Inflammatory macrophage treated with lipopolysaccharide for 1 hour (primary cell): ENCODE results near the gene SLC25A33.
"Not testable (repeated sequence)": the region's sequence is repeated elsewhere in the genome, so short reads cannot be mapped to it uniquely, and the experiment has no call there.

Experiments used
- DNase-seq, 2 donors: peaks; one replicate each; pipeline ENCODE4 v3.0.0-alpha.2; 2020 to 2022

Gene SLC25A33

DNA sequence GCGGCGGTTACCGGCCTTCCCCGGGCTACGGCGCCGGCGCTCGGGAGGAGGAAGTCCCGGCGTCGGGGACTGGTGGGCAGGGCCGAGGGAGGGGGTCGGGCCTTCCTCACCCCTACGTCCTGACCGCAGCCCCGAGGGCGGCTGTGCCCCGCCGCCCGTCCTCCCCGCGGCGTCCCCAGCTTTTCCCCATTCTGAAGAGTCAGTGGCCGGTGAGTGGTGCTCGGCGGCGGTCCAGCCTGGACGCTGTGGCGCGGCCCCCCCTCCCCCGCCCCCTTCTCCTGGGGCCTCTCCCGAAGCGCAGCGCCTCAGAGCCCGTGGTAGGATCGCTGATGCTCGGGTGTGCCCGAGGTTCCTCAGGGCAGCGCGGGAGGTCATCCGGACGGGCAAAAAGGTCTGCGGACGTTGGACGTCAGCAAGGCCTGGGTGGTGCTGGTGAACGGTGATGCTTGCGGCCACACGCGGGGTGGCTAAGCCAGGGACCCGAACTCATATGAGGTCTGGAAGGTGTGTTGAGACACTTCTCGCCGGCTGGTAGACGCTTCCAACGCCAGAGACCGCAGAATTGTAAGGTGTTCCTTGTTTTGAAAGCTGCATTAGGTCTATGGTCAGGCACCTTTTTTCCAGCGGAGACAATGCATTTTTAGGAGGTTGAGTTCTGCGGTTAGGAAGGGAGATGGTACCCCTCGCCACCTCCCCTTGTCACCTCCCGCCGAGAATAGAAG is 725 bp downstream of the SLC25A33 start:
- DNase-seq: peak; percentile 54 to 63

DNA sequence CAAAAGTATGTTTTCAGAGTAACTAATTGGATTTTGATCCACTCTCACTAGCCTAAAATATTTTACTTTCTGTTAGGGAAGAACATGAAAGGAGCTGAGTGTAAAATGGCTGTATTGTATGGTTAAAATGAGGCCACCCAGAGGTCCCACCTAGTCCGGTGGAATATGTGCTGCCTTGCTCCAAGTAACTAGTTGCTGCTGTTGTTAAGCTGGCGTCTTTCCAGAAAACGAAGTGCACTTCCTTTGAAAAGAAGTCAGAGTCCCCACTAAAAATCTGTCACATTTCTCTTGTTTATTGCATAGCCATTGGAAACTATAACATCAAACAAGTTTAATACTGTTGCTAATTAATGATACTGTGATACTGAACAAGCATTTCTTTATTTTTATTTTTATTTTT is 3.2 kb downstream of the SLC25A33 start:
- no peak for DNase-seq

DNA sequence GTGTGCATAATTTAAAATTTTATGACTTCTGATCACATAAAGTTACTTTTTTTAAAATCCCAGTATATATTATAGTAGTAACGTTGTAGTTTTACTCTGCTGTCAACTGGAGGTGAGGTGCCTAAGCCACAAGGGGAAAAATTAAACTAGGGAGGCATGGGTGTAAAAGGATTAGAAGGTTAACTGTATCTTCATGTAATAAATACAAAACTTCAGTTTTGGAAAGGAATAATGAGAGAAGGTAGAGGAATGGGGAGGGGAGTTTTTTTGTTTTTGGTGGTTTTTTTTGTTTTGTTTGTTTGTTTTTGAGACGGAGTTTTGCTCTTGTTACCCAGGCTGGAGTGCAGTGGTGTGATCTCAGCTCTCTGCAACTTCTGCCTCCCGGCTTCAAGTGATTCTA is 5.7 kb downstream of the SLC25A33 start:
- no peak for DNase-seq

DNA sequence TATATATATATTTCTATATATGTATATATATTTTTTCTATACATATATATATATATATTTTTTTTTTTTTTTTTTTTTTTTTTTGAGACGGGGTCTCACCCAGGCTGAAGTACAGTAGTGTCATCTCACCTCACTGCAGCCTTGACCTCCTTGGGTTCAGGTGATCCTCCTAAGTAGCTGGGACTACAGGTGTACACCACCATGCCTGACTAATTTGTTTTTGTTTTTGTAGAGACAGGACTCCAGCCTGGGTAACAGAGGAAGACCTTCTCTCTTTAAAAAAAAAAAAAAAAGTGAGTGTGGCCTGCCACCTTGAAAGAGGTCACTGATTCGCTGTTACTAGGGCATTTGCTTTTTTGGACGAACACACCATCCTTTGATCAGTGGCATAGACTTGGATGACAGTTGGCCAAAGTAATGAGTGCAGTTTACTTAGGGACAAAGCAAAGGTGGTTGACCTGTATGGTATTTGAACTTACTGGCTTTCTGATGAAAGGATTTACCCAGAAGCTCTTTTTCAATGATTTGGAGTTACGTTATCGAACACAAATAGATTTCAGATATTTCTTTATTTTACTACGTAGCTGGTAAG is 10.8 kb downstream of the SLC25A33 start:
- DNase-seq: no peak

DNA sequence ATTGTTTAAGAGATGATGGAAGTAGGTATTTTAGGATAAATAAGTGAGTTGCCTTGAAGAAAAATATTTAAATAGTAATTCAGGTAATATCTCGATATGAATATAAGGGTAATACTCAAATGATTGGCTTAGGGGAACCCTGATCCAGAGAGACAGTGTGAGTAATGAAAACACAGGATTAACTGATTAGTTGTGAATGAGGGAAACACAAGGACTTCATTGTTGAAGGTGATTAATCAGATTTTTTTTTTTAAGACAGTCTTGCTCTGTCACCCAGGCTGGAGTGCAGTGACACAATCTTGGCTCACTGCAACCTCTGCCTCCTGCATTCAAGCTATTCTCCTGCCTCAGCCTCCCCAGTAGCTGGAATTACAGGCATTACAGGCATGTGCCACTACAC is 12.7 kb downstream of the SLC25A33 start:
- DNase-seq: no peak

DNA sequence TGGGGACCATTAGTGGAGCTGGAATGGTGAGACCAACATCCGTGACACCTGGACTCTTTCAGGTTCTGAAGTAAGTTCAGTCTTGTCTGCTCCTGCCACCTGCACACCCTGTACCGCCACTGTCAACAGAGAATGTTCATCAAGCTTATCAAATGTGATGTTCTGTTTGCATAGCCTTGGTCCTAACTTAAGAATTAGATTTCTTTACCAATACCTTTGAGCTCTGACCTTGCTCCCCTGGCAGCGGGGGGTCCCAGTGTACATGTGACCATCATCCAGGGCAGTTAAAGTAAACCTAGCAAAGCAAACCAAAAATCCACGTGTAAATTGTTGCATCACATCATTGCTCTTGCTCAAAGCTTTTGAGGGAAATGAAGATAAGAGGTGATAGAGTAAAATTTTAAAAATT is 14.5 kb downstream of the SLC25A33 start:
- no peak for DNase-seq

DNA sequence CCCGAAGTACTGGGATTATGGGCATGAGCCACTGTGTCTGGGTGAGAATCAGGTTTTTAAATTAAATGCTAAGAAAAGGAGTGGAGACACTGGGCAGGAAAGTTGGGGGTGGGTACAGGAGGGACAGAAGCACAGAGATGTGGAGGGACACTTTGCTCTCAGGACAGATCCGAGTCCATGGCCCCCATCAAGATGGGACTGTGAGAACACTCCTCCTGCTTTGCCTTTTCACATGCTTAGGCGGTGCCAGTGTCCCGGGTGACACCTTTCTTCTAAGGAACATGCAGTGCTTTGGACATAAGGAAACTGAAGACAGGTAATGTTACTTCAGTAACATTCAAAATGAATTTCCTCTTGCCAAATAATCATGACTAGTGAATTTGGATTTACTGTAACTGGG is 16.7 kb downstream of the SLC25A33 start:
- DNase-seq: no peak

DNA sequence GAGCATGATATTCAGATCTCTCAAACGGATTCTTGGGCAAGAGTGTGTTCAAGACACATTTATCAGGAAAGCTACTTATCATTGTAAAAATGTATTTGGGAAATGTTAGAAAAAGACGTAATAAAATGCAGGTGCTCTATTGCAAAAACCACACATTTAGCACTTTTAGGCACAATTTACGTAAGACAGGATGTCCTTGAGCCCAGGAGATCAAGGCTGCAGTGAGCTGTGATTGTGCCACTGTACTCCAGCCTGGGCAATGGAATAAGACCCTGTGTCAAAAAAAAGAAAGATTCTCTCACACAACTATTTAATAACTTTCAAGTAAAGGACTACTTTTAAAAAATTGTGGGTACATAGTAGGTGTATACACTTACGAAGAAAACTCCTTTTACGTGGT is 18.4 kb downstream of the SLC25A33 start:
- DNase-seq: no peak

DNA sequence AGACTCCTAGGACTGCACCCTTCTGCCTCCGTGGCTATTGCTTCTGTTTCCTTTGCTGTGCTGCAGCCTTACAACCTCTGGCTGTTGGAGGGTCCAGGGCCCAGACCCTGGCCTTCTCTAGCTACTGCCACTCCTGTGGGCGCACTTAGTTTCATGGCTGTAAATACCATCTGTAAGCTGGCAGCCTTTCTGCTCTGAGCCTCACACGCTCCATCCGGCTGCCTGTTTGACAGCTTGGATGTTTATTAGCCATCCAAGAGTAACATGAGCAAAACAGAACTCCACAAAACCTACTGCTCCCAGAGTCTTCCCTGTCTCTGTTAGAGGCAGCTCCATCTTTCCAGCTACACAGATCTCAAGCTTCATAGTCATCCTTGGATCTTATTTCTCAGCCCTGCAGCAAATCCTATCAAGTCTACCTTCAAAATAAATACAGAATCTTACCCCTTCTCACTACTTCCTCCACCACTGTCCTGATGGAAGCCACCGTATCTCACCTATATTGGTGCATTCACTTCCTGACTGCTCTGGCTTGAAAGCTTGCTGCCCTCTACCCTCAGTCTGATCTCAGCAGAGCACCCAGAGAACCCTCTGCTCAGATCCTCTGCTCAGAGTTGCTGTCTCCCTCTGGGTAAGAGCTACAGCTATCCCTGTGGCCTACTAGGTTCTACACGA is 19.1 kb downstream of the SLC25A33 start:
- no peak for DNase-seq

DNA sequence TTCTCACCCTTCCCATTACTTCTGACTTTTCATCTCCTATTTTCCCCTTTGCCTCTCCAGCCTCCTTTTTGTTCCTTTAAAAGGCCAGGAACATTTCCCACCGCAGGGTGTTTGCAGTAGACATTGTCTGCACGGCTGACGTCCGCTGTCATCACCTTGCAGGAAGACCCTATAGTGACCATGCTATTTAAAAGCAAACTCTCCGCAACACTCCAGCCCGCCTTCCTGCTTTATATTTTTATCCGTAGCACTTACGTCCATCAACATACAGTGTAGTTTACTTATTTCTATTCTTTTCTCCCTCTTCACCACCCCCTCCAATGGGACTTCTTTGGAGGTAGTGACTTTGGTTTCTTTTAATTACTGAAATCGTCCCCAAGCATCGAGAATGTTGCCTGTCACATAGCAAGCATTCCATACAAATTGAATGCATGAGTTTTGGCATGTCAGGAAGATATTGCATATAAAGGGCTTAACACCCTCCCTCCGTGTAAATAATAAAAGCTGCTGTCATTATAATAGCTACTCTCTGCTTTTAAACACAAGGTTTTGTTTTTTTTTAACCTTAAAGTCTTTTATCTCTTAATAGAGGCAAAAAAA is 19.8 kb downstream of the SLC25A33 start:
- no peak for DNase-seq

DNA sequence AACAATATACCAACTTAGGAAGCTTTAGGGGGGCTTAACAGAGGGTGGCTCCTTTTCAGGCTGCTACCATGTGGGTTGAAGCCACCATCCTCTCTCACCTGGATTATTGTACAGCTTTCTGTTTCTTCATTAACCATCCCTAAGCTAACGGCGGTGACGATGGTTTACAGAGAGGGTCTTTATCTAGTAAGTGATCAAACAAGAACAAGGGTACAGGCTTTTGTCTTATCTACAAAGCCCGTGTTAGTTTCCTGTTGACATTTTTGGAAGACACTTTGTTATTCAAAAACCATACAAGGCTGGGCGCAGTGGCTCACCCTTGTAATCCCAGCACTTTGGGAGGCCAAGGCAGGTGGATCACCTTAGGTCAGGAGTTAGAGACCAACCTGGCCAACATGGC is 20.4 kb downstream of the SLC25A33 start:
- no peak for DNase-seq

DNA sequence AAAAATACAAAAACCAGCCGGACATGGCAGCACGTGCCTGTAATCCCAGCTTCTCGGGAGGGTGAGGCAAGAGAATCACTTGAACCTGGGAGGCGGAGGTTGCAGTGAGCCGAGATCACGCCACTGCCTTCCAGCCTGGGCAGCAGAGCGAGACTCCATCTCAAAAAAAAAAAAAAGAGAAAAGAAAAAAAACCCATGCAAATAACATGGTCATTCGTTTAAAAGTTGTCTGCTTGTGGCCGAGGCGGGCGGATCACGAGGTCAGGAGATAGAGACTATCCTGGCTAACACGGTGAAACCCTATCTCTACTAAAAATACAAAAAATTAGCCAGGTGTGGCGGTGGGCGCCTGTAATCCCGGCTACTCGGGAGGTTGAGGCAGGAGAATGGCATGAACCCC is 20.8 kb downstream of the SLC25A33 start:
- not testable (repeated sequence) for DNase-seq

DNA sequence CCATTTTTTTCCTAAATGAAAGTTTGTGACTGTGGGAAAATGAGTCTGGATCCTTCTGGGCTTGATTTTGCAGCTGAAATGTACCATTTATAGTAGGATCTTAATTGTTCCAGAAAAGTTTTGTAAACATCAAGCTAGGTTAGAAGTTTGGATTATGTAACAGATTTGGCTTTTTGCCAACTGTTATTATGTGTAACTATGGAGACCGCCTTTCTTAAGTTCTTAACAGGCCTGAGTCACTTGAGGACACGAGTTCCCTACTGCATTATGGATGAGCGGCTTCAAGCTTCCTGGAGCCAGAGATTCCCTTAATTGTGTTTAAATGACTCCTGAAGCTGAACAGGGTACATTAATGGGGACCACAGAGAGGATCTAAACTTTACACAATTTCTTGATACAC is 22.2 kb downstream of the SLC25A33 start:
- peak; percentile 79 to 95 for DNase-seq

DNA sequence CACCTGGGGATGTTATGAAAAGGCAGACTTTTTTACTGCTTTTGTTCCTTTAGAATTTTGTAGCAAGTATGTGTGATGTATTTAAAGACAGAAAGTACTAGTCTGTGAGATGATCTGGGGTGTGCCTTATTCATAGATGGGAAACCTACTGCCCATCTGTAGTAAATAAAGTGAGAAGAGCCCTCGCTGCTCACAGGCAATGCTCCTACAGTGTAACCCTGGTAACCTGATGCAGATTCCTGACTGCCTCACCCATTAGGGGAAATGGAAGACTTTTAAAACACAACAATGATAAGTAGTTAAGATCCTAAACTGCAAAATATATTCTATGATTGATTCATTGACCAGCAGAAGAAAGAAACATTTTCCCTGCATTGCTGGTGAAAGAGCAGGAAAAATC is 30.0 kb downstream of the SLC25A33 start:
- no peak for DNase-seq

DNA sequence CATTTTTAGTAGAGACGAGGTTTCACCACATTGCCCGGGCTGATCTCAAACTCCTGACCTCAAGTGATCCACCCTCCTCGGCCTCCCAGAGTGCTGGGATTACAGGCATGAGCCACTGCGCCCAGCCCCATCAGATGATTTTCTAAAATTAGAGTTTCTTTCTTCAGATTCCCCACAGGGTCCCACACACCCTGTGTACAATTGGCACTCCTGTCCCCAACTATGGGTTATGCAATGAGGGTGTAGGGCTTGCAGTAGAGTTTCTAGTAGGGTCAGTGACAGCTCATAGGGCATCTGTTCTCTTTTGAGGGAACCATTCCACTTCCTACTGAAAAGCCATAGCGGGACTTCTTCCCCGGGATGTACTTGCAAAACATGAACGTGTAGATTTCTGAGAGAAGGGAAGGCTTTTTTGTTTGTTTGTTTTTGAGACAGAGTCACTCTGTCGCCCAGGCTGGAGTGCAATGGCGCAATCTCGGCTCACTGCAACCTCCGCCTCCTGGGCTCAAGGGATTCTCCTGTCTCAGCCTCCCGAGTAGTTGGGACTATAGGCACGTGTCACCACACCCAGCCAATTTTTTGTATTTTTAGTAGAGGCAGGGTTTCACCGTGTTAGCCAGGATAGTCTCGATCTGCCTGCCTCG is 31.7 kb downstream of the SLC25A33 start:
- DNase-seq: peak; percentile 27 to 75

DNA sequence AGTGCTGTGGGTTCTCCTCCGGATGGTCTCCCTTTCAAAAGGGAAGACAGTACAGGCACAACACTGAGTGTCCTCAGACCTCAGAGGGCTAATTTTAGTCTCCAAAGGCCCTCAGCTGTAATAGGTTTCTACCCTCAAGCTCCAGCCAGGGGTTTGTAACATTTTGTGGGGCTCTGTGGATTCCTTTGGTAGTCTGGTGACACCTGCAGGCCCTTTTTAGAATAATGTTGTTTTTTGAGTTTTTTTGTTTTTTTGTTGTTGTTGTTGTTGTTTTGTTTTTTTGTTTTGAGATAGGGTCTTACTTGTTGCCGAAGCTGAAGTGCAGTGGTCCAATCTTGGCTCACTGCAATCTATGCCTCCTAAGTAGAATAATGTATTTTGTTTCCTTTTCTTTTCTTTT is 34.5 kb downstream of the SLC25A33 start:
- peak; percentile 8 to 18 for DNase-seq

DNA sequence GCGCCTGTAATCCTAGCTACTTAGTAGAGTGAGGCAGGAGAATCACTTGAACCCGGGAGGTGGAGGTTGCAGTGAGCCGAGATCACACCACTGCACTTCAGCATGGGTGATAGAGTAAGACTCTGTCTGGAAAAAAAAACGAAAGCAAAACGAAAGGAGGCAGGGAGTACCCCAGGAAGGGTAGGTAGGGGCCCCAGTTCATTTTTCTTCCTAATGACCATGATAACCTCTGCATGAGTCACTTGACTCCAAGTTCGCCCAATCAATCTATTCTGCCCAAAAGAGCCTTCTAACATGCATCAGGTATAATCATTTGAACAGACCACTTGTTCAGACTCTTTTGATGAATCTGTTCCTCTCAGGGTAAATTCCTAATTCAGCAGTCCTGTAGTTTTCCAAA is 36.2 kb downstream of the SLC25A33 start:
- no peak for DNase-seq

DNA sequence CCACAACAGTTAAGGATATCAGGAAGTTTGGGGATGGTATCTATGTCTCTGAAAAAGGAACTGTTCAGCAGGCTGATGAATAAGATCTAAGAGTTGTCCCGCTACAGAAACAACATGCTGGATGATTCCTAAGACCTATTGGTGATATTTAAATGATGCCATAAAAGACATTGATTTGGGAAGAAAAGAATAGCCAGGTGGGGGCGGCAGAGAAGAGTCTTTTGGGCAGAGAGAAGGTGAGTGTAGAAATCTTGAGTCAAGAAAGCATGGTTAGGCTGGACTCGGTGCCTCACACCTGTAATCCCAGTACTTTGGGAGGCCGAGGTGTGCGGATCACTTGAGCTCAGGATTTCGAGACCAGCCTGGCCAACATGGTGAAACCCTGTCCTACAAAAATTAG is 37.6 kb downstream of the SLC25A33 start:
- DNase-seq: no peak

DNA sequence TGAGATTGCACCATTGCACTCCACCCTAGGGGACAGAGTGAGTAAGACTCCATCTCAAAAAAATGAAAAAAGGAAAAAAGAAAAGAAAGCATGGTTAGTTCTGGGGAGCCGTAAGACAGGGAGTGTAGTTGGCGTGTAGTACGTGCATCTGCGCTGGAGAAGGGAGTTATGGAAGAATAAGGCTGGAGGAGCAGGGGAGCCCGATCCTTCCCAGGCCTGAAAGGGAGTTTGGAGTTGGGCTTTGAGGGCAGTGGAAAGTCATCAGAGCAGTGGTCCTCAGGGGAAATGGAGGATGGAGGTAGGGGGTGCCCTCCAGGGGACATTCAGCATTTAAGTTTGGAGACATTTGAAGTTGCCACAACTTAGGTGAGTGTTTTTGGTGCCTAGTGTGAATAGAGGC is 38.2 kb downstream of the SLC25A33 start:
- DNase-seq: no peak

DNA sequence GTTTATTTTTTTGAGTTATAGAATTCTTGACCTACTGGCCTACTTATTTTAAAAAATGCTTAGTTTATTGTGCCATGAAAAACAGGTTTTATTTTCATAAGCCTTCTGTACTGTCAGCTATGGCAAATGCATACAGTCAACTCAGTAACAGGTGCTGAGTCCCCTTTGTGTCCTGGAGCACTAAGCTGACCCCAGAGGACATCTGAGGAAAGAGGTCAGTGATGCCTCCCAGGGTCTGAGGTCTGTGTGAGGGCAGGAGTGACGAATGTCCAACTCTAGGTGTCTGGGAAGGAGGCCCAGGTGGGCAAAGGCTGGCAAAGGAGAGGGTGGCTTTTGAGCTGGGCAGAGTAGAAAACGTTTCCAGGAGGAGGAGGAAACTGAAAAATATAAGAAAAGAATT is 41.7 kb downstream of the SLC25A33 start:
- no peak for DNase-seq

DNA sequence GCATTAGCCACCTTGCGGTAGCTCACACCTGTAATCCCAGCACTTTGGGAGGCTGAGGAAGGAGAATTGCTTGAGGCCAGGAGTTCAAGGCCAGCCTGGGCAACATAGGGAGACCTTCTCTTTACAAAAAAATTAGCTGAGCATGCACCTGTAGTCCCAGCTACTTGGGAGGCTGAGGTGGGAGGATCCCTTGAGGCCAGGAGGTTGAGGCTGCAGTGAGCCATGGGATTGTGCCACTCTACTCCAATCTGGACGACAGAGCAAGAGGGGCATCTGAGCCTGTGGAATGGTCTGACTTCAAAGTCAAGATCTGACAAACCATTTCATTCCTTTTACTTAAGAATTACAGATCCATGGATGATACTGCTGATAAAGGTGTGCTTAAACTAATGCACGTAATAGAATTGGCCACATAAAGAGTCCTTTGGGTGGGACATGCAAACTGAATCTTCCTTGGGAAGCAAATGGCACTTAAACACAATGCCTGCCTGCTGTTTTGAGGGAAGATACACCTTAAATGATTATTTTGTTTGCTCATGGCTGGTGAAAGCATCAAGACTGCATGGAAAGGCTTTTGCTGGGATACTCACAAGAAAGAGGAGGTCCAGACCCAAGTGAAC is 47.0 kb downstream of the SLC25A33 start:
- DNase-seq: no peak

DNA sequence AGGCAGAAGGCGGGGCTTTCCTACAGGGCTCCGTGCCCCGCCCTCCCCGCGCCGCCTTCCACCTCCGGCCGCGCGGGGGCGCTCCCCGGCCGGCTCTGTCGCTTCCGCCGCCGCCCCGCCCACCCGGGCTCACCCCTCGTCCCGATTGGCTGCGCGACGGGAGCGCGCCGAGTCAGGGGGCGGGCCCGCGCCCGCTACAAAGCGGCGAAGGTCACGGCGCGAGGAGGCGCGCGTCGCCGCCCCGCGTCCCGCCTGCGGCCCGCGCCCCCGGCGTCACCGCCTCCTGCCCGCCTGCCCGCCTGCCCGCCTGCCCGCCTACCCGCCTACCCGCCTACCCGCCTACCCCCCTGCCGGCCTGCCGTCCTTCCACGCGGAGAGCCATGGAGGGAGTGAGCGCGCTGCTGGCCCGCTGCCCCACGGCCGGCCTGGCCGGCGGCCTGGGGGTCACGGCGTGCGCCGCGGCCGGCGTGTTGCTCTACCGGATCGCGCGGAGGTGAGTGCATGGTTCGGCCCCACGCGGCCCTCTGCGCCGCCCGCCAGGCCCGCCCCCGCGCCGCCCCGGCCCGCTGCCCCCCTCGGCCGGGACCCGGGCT is 49.4 kb downstream of the SLC25A33 start, which contains the start of gene TMEM201:
TSS of gene TMEM201 (plus strand) at position 361 of the 593 bp plus-strand sequence. CDS start at position 381, 20 bp downstream.
- DNase-seq: peak; percentile 85 to 97
